Activated CD4-positive, alpha-beta T cell treated with anti-CD3 and anti-CD28 coated beads for 36 hours (primary cell): ENCODE data around the gene ZSWIM8. TPM values are rescaled to one million over a fixed set of nuclear protein-coding genes. Genes with fewer than 3 reads are reported as not detected.

Experiments used
- ATAC-seq: fragments of 200-7000 bp; cut with Tn5 transposase; one replicate; pipeline ENCODE4 v1.10.0; 2021; ENCODE audit warnings: mild to moderate bottlenecking, moderate library complexity
- CTCF ChIA-PET: fragments of 350-600 bp; sonication (Branson Sonifier 250); formaldehyde crosslinking; loops from one replicate; lab custom pipeline; 2021; ENCODE audit warnings: antibody characterized with exemption; lab: Charles Lee
- POLR2A ChIA-PET: fragments of 350-600 bp; sonication (Branson Sonifier 250); formaldehyde crosslinking; loops from one replicate; lab custom pipeline; 2021; ENCODE audit warnings: antibody characterized with exemption, inconsistent platforms; lab: Charles Lee
- DNase-seq: peaks from one replicate; pipeline ENCODE4 v3.0.0-alpha.2; 2020
- H3K27ac Mint-ChIP-seq: one replicate; pipeline ENCODE4 v1.8.0; 2021; ENCODE audit warnings: mixed read lengths
- H3K27me3 Mint-ChIP-seq: one replicate; pipeline ENCODE4 v1.8.0; 2021; ENCODE audit warnings: mixed read lengths
- H3K36me3 Mint-ChIP-seq: one replicate; pipeline ENCODE4 v1.8.0; 2021; ENCODE audit warnings: low read depth, mixed read lengths
- H3K4me1 Mint-ChIP-seq: one replicate; pipeline ENCODE4 v1.8.0; 2021; ENCODE audit warnings: mixed read lengths
- H3K4me3 Mint-ChIP-seq: one replicate; pipeline ENCODE4 v1.8.0; 2021; ENCODE audit warnings: mild to moderate bottlenecking, moderate library complexity, mixed read lengths
- H3K9me3 Mint-ChIP-seq: one replicate; pipeline ENCODE4 v1.8.0; 2021; ENCODE audit warnings: low read depth, mixed read lengths
- intact Hi-C, 2 experiments: fragments of 100-400 bp; cut with DNase I in 1 of 2; cut with micrococcal nuclease in 1 of 2; formaldehyde crosslinking; loops; one replicate each; pipeline versions ENCODE4 v1.14.2 to v1.15.1; 2022 to 2024; cut with DNase I, micrococcal nuclease
- total RNA-seq, 2 experiments: library from RNA; stranded (reverse); gene quantifications; one replicate each; pipeline ENCODE4 v1.2.3, GENCODE V29; 2021

Gene ZSWIM8
- total RNA-seq, 2 experiments from 2014 or later = 40.1 to 67.3 TPM

DNA sequence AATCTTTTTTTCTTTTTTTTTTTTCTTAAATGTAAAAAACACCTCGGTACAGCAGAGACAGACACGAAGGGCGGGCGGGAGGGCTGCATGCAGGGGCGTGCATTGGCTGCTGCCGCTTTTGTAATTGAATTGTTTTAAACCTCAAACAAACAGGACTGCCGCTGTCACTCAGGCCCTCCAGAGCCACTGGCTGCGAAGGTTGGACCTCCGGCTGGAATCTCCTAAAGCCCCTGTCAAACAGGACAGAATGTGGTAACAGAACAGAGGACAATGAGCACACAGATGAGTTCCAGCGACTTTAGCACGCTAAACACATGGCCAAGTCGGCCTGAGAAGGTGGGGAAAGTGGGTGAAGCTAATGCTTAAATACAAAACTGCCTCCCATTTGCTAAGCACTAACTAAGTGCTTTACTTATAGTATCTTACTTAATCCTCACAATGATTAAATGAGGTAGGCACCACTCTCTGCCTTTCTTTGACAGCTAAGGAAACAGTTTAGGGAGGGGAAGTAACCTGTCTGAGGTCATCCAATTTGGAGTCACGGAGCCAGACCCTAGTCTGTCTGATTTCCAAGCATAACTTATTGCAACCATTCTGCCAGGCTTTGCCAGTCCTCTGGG, 29.0 kb downstream of the ZSWIM8 start:
- Mint-ChIP-seq H3K9me3 (no peaks in the 10 kb centered on the region), H3K27ac (no peak overlapping the region), H3K36me3 (peaks cover 13% of the 10 kb centered on the region), H3K4me3 (no peak overlapping the region), H3K27me3 (no peaks in the 10 kb centered on the region), H3K4me1 (peaks cover 12% of the 10 kb centered on the region)
- ATAC-seq (no peak), DNase-seq (no peak)
- intact Hi-C loops = loop anchor here in 1 of 2 experiments (5.0 kb wide), 1 partner anchor 42 kb away; a partner anchor contains a TSS
- ChIA-PET POLR2A (no interaction called here), CTCF (interaction anchor here (1.1 to 1.5 kb wide), 3 partner anchors 65 to 144 kb away, joined by 5 to 7 read pairs (median 7); no protein-coding TSS in a partner anchor)

DNA sequence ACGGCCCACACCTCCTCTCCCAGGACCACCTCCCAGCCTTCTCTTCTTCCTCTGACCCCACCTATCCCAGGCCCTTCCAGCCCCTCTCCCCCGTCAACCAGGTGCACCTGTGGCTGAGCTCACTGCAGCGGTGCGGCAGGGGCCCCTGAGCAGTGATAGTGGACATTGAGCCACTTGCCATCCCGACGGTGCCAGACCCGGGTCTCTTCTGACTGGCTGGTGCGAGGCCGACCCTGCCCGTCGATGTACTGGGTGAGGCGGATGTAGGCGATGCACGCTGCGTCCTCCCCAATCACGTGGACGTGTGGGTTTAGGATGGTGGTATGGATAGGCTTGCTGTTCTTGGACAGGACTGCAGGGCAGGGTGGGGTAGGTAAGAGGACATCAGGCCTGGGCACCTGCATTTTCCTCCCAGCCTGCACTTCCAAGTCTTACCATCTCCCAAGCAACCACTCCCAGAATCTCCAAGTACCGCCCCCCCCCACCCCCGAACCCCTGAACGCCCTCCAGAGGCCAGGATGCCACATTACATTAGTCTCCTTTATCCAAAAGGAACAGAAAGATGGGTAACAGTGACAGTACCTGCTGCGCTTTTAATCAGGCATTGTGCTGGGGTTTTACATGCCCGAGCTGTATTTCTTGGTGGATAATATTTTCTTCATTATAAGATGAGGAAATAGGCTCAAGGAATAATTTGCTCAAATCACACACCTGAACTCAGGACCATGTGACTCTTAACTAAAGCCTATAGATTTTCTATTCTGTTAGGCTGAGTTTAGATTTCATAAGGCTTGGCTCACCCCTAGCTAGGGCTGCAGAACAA, 29.7 kb downstream of the ZSWIM8 start:
- ATAC-seq (no peak), DNase-seq (peak; percentile 40)
- no peaks in the 10 kb centered on the region for H3K27me3 Mint-ChIP-seq
- intact Hi-C loops = loop anchor here in 1 of 2 experiments (5.0 kb wide), 1 partner anchor 43 kb away; a partner anchor contains a TSS
- H3K36me3 Mint-ChIP-seq = peaks cover 7% of the 10 kb centered on the region
- POLR2A ChIA-PET = interaction anchor here (0.7 kb wide), 1 partner anchor 336 kb away, joined by 3 read pairs; the partner anchor contains the start of gene AP3M1
- CTCF ChIA-PET = interaction anchor here (1.0 to 1.5 kb wide), 5 partner anchors 16 to 65 kb away, joined by 3 to 7 read pairs (median 4); no protein-coding TSS in a partner anchor
- peaks cover 4% of the 10 kb centered on the region for H3K4me1 Mint-ChIP-seq
- no peak overlapping the region for H3K27ac Mint-ChIP-seq
- H3K4me3 Mint-ChIP-seq = no peak overlapping the region
- no peaks in the 10 kb centered on the region for H3K9me3 Mint-ChIP-seq

DNA sequence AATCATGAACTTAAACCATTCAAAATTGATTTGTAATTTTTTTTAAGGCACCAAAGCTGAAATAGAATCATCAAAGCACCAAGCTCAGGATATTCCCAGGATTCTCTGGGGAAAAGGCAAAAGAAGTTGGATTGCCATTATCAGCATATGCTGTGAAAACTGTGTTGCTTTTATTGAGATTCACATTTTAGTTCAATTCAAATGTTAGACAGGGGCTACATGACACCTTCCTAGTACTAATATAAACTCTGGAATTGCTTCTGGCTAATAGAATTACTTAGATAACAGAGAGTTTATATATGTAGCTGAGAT, 30.3 kb downstream of the ZSWIM8 start:
- H3K4me1 Mint-ChIP-seq = peaks cover 2% of the 10 kb centered on the region
- POLR2A ChIA-PET = interaction anchor here (0.7 kb wide), 1 partner anchor 335 kb away, joined by 3 read pairs; the partner anchor contains the start of gene AP3M1
- CTCF ChIA-PET = interaction anchor here (1.0 to 1.5 kb wide), 4 partner anchors 15 to 54 kb away, joined by 3 to 5 read pairs (median 4); no protein-coding TSS in a partner anchor
- no peak overlapping the region for H3K4me3 Mint-ChIP-seq
- intact Hi-C loops = no loop called here
- peaks cover 2% of the 10 kb centered on the region for H3K36me3 Mint-ChIP-seq
- ATAC-seq = no peak
- no peak overlapping the region for H3K27ac Mint-ChIP-seq
- DNase-seq = no peak
- H3K9me3 Mint-ChIP-seq = no peaks in the 10 kb centered on the region
- H3K27me3 Mint-ChIP-seq = no peaks in the 10 kb centered on the region

DNA sequence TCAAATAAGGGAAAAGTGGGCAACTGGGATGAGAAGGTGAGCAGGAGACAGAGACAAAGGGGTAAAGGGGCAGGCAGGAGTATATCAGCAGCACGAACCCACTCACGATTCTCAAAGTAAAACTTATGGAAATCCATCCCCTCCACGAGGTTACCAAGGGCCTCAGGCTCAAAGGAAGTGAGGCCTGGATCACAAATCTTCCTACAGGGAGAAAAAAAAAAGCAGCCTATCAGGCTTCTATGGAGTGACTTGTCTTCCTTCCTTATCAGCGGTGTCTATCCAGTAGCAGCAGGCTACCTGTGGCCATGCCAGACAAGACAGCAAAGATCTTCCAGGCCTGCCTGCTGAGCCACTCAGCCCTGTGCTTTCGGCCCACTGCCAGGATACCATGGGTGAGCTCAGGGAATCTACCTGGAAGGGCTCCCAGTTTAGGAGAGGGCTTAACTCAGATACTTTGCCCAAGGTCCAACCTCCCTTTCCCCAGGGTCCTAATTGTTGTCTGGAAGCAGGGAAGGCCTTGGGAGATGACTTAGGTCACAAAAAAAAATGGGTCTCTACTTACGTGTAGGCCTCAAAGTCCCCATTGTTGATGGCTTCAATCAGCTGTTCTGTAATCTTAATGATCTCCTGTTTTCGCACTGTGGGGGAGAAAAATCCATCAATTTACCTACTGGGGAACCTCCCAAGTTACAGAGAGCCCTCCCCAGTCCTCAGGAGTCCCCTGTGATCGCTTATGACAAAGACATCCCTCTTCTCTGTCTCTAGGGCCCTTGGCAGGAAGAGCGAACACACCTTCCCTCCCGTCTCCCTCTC, 31.7 kb downstream of the ZSWIM8 start:
- Mint-ChIP-seq H3K27ac (no peak overlapping the region), H3K36me3 (peaks cover 2% of the 10 kb centered on the region)
- POLR2A ChIA-PET = no interaction called here

DNA sequence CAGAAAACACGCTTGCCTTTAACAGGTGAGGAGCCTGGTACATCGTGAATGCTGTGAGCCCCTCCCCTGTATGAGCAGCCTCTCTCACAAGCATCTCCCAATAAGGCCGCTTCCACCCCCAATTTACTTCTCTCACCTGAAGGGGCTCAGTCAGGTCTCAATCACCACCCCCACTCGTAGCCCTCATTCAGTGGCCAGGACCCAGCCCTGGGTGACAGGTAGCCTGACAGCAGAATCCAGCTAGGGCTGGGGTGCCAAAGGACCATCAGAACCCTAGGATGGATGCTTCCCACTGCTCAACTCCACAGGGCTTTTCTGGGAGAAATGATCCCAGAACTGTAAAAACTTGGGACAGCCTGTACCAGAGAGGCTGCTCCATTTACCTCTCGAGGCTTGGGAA, 32.4 kb downstream of the ZSWIM8 start:
- POLR2A ChIA-PET = no interaction called here
- Mint-ChIP-seq H3K4me3 (no peak overlapping the region), H3K9me3 (no peaks in the 10 kb centered on the region), H3K4me1 (no peaks in the 10 kb centered on the region), H3K27me3 (no peaks in the 10 kb centered on the region), H3K36me3 (peaks cover 5% of the 10 kb centered on the region), H3K27ac (no peak overlapping the region)
- ATAC-seq = no peak
- CTCF ChIA-PET = no interaction called here
- no peak for DNase-seq
- intact Hi-C loops = no loop called here

More for the DNA sequence above, 31.7 kb downstream of the ZSWIM8 start:
- intact Hi-C loops = no loop called here
- Mint-ChIP-seq H3K27me3 (no peaks in the 10 kb centered on the region), H3K4me1 (peaks cover 2% of the 10 kb centered on the region), H3K9me3 (no peaks in the 10 kb centered on the region), H3K4me3 (no peak overlapping the region)
- ATAC-seq = no peak
- CTCF ChIA-PET = interaction anchor here (1.0 to 1.1 kb wide), 2 partner anchors 28 to 33 kb away, joined by 3 read pairs; no protein-coding TSS in a partner anchor
- no peak for DNase-seq

DNA sequence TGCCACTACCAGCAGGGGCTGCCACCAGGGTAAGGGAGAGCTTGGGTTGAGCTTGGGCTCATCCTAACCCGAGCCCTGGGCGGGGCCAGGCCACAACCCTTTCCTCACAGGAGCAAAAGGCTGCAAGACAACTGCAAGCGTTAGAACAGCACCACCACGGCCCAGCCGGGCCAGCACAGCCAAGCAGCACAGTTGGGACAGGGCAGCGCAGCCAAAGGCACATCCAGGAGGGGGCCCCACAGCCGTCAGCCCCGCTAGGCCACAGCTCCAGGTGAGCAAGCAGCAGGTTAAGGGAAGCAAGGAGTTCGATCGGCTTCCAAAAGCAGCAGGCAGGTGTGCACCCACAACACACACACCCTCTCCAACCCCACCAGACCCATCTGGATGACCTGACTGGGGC, 33.0 kb downstream of the ZSWIM8 start:
- Mint-ChIP-seq H3K4me3 (no peak overlapping the region), H3K4me1 (no peaks in the 10 kb centered on the region), H3K36me3 (peaks cover 5% of the 10 kb centered on the region), H3K27ac (no peak overlapping the region), H3K9me3 (no peaks in the 10 kb centered on the region), H3K27me3 (no peaks in the 10 kb centered on the region)
- POLR2A ChIA-PET = no interaction called here
- no peak for DNase-seq
- ATAC-seq = no peak
- intact Hi-C loops = no loop called here
- CTCF ChIA-PET = interaction anchor here (0.9 kb wide), 1 partner anchor 9 kb away, joined by 3 read pairs; no protein-coding TSS in a partner anchor

DNA sequence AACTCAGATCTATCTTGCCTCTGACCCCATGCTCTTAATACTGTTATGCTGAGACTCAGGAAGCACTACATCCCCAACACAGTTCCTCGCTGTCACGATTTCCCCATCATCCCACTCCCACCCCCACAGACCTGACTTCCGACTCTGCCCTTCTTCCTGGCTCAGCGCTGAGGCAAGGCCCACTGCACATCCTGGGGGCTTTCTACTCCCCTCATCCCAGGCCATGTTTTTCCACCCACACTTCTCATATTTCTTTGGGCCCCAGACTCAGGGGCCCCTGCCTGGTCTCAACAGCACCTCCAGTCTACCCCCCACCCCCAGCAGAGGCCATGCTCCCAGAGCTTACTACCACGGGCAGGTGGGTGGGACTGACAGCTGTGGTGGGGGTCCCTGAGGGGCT, 33.7 kb downstream of the ZSWIM8 start:
- ATAC-seq = no peak
- POLR2A ChIA-PET = no interaction called here
- Mint-ChIP-seq H3K36me3 (peaks cover 5% of the 10 kb centered on the region), H3K27ac (peak overlapping the region; percentile 47), H3K27me3 (no peaks in the 10 kb centered on the region), H3K4me3 (no peak overlapping the region), H3K4me1 (no peaks in the 10 kb centered on the region), H3K9me3 (no peaks in the 10 kb centered on the region)
- intact Hi-C loops = no loop called here
- CTCF ChIA-PET = interaction anchor here (0.6 to 0.9 kb wide), 2 partner anchors 10 to 11 kb away, joined by 3 read pairs; no protein-coding TSS in a partner anchor
- no peak for DNase-seq

DNA sequence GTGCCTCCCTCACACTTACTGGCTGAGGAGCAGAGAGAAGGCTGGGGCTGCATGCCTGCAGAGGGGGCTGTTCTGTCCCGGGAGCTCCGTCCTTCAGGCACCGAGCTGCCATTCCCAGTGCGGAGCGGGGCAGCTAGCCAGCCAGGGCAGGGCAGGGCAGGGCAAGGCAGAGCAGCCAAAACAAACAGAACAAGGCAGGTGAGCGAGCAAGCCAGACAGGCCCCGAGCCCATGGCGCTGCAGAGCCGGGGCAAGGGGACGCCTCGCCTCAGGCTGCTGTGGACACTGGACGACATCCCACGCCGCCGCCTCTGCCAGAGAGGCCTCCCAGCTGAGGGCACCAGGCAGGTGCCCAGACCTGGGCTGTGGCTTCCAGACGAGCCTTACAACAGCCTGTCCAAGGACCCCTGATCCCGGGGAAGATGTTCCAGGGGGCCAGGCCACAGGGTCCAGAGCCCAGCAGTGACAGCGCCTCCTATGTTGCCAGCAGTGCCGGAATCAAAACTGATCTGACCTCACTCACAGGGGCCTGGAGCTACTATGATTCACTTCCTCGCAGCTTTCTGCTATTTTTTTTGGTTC, 34.2 kb downstream of the ZSWIM8 start:
- H3K36me3 Mint-ChIP-seq = peaks cover 5% of the 10 kb centered on the region
- DNase-seq = no peak

DNA sequence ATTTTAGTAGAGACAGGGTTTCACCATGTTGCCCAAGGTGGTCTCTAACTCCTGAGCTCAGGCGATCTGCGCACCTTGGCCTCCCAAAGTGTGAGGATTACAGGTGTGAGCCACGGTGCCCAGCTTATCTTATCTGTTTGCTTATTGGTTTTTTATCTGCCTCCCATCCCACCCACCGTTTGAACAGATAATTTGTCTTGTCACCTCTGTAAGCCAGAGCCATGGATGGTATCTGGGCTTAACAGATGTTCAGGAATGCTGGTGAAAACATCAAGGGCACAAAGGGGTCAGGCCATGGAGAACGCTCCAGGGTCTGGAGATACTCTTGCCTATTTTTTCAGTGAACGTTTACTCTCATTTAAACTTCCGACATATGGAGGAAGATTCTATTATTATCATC, 38.0 kb downstream of the ZSWIM8 start:
- ChIA-PET CTCF (no interaction called here), POLR2A (no interaction called here)
- intact Hi-C loops = no loop called here
- ATAC-seq = no peak
- no peak overlapping the region for H3K4me3 Mint-ChIP-seq
- H3K27ac Mint-ChIP-seq = no peak overlapping the region
- H3K27me3 Mint-ChIP-seq = no peaks in the 10 kb centered on the region
- no peaks in the 10 kb centered on the region for H3K9me3 Mint-ChIP-seq
- H3K4me1 Mint-ChIP-seq = no peaks in the 10 kb centered on the region
- H3K36me3 Mint-ChIP-seq = peaks cover 3% of the 10 kb centered on the region
- no peak for DNase-seq

More for the DNA sequence above, 34.2 kb downstream of the ZSWIM8 start:
- CTCF ChIA-PET = interaction anchor here (0.6 kb wide), 1 partner anchor 11 kb away, joined by 3 read pairs; no protein-coding TSS in a partner anchor
- H3K9me3 Mint-ChIP-seq = no peaks in the 10 kb centered on the region
- no peaks in the 10 kb centered on the region for H3K27me3 Mint-ChIP-seq
- no peak overlapping the region for H3K4me3 Mint-ChIP-seq
- no peak for ATAC-seq
- no peak overlapping the region for H3K27ac Mint-ChIP-seq
- H3K4me1 Mint-ChIP-seq = no peaks in the 10 kb centered on the region
- intact Hi-C loops = no loop called here
- POLR2A ChIA-PET = interaction anchor here (0.6 kb wide), 1 partner anchor 662 kb away, joined by 3 read pairs; no protein-coding TSS in a partner anchor

DNA sequence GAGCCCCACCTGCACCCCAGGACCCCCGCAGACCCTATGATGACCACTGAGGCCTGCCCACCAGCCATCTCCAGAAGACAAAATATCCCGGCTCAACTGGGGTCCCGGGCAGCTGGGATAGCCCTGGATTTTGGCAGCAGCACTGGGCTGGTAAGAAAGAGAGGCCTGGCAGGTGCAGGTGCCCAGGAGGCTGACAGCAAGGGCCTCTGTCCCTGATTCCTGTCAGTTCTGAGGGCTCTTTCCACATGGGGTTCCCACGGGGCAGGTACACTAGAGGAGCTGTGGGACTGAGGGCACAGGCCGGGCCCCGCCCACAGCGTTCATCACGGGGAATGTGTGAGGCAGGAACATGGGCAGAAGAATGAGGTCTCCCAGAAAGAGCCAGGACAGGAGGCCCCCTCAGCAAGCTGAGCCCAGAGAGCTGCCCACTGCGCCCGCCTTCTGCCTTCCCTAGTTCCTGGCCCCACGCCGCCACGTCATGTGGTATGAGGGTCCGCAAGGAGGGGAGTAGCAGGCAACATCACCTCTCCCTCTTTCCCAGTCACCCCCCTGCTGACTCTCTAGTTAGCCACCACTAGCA, 38.8 kb downstream of the ZSWIM8 start:
- ChIA-PET CTCF (no interaction called here), POLR2A (no interaction called here)
- Mint-ChIP-seq H3K4me3 (no peak overlapping the region), H3K4me1 (no peaks in the 10 kb centered on the region), H3K36me3 (peaks cover 3% of the 10 kb centered on the region), H3K9me3 (no peaks in the 10 kb centered on the region), H3K27ac (no peak overlapping the region), H3K27me3 (no peaks in the 10 kb centered on the region)
- DNase-seq (no peak), ATAC-seq (no peak)
- intact Hi-C loops = no loop called here
